B cell (primary cell): ENCODE data around the gene C2CD3. TPM values are rescaled to one million over a fixed set of nuclear protein-coding genes. Genes with fewer than 3 reads are reported as not detected.

ENCODE experiments used
- ATAC-seq: fragments of 200-7000 bp; cut with Tn5 transposase; one replicate; pipeline ENCODE4 v1.10.0; 2021; ENCODE audit warnings: low read depth, mild to moderate bottlenecking, moderate number of reproducible peaks, moderate library complexity
- CTCF ChIA-PET: fragments of 350-600 bp; sonication (Branson Sonifier 250); formaldehyde crosslinking; loops from one replicate; lab custom pipeline; 2021; ENCODE audit warnings: antibody characterized with exemption, inconsistent platforms; lab: Charles Lee
- POLR2A ChIA-PET: fragments of 350-600 bp; sonication (Branson Sonifier 250); formaldehyde crosslinking; loops from one replicate; lab custom pipeline; 2021; ENCODE audit warnings: antibody characterized with exemption; lab: Charles Lee
- DNase-seq: peaks from one replicate; pipeline ENCODE4 v3.0.0; 2013
- H2AFZ ChIP-seq: 2 replicates; pipeline ENCODE4 v1.6.1; 2012; ENCODE audit warnings: mild to moderate bottlenecking, low read depth, low read length; ENCODE audit not compliant: insufficient read depth, poor library complexity, severe bottlenecking
- H3K27ac ChIP-seq, 2 donors: 1 replicate in 1 of 2; 2 replicates in 1 of 2; pipeline ENCODE4 v1.5.1; 2012 to 2013; ENCODE audit warnings: low read length in 2 of 2, mild to moderate bottlenecking in 2 of 2, moderate library complexity in 1 of 2
- H3K27me3 ChIP-seq, 4 experiments: fragments of 200-600 bp in 1 of 4; sonication (generic) in 1 of 4; replicated peaks in 1 of 4; 1 replicate in 2 of 4; 2 replicates in 2 of 4; pipeline versions ENCODE4 v1.6.1 to v1.7.0; 2013 to 2016; ENCODE audit warnings: low read length in 3 of 4, mild to moderate bottlenecking in 2 of 4, mixed read lengths in 1 of 4, moderate library complexity in 1 of 4; ENCODE audit not compliant: insufficient read depth in 4 of 4, control insufficient read depth in 3 of 4; ENCODE audit errors: control extremely low read depth in 1 of 4
- H3K36me3 ChIP-seq, 2 experiments: replicated peaks in 1 of 2; 1 replicate in 1 of 2; 2 replicates in 1 of 2; pipeline versions ENCODE4 v1.6.1 to v1.7.1; 2013; ENCODE audit warnings: low read length in 1 of 2; ENCODE audit not compliant: insufficient read depth in 2 of 2, control insufficient read depth in 1 of 2; ENCODE audit errors: control extremely low read depth in 1 of 2, extremely low read depth in 1 of 2
- H3K4me1 ChIP-seq, 2 donors: fragments of 200-600 bp in 1 of 2; sonication (generic) in 1 of 2; 1 replicate in 1 of 2; 2 replicates in 1 of 2; pipeline versions ENCODE4 v1.5.1 to v1.6.1; 2013 to 2017; ENCODE audit warnings: low read length in 2 of 2; ENCODE audit not compliant: control insufficient read depth in 2 of 2, insufficient read depth in 2 of 2
- H3K4me2 ChIP-seq: replicated peaks from 2 replicates; pipeline ENCODE3; 2012; ENCODE audit warnings: mild to moderate bottlenecking, low read depth, low read length; ENCODE audit not compliant: poor library complexity, severe bottlenecking
- H3K4me3 ChIP-seq, 5 experiments: fragments of 200-600 bp in 1 of 5; sonication (generic) in 1 of 5; 1 replicate in 3 of 5; 2 replicates in 2 of 5; pipeline versions ENCODE4 v1.5.1 to v1.7.0; 2011 to 2016; ENCODE audit warnings: low read length in 4 of 5, mild to moderate bottlenecking in 4 of 5, low read depth in 2 of 5, control low read depth in 1 of 5, moderate library complexity in 1 of 5; ENCODE audit not compliant: insufficient read depth in 1 of 5; ENCODE audit errors: control extremely low read depth in 1 of 5, extremely low read depth in 1 of 5
- H3K79me2 ChIP-seq: fragments of 200-600 bp; sonication (generic); one replicate; pipeline ENCODE4 v1.6.0; 2016; ENCODE audit warnings: low read length; ENCODE audit not compliant: control insufficient read depth, insufficient read depth
- H3K9ac ChIP-seq: fragments of 200-600 bp; sonication (generic); 2 replicates; pipeline ENCODE4 v1.6.1; 2017; ENCODE audit warnings: mild to moderate bottlenecking, low read length, moderate library complexity
- H3K9me3 ChIP-seq, 3 donors: one replicate each; pipeline versions ENCODE4 v1.6.1 to v1.7.1; 2013; ENCODE audit warnings: low read length in 2 of 3; ENCODE audit not compliant: control insufficient read depth in 2 of 3, insufficient read depth in 1 of 3; ENCODE audit errors: control extremely low read depth in 1 of 3
- H4K20me1 ChIP-seq: 2 replicates; pipeline ENCODE4 v1.6.0; 2012; ENCODE audit warnings: mild to moderate bottlenecking, low read length; ENCODE audit not compliant: insufficient read depth, control insufficient read depth, poor library complexity, severe bottlenecking
- H3K27ac Mint-ChIP-seq: one replicate; pipeline ENCODE4 v1.8.0; 2021; ENCODE audit warnings: mixed read lengths
- H3K27me3 Mint-ChIP-seq: one replicate; pipeline ENCODE4 v1.8.0; 2021; ENCODE audit warnings: mixed read lengths
- H3K4me1 Mint-ChIP-seq: one replicate; pipeline ENCODE4 v1.8.0; 2021; ENCODE audit warnings: mixed read lengths
- H3K4me3 Mint-ChIP-seq: one replicate; pipeline ENCODE4 v1.8.0; 2021; ENCODE audit warnings: mixed read lengths
- H3K9me3 Mint-ChIP-seq: one replicate; pipeline ENCODE4 v1.8.0; 2022; ENCODE audit warnings: mixed read lengths; ENCODE audit not compliant: insufficient read depth
- EZH2 ChIP-seq: IDR thresholded peaks from 2 replicates; pipeline ENCODE4 v1.6.1; 2012; ENCODE audit warnings: borderline replicate concordance, low read depth, mild to moderate bottlenecking, moderate library complexity, low read length; ENCODE audit not compliant: insufficient read depth, poor library complexity, severe bottlenecking
- WGBS: methylation state at CpG from one replicate; pipeline ENCODE4 v1.1.5; 2013; ENCODE audit warnings: missing lambda C conversion rate; ENCODE audit not compliant: insufficient coverage; 5-methylcytosine and 5-hydroxymethylcytosine counted together
- intact Hi-C: fragments of 100-400 bp; cut with micrococcal nuclease; formaldehyde crosslinking; loops from one replicate; pipeline ENCODE4 v1.10.0; 2022
- polyA plus RNA-seq: library from polyadenylated mRNA; depleted of rRNA; stranded (reverse); fragments of >200 nt; gene quantifications from 2 replicates; pipeline ENCODE4 v1.2.3, GENCODE V29; 2012
- total RNA-seq, 2 donors: library from RNA; stranded (reverse); fragments of 120-200 nt in 1 of 2; gene quantifications; 1 replicate in 1 of 2; 2 replicates in 1 of 2; pipeline versions ENCODE4 v1.2.3 to v1.2.4, GENCODE V29; 2013 to 2022
- TF ChIP-seq, protein P1 (sequence below): fragments of 200-600 bp; IDR thresholded peaks from one replicate; pipeline ENCODE4 v1.8.0; 2022; ENCODE audit warnings: antibody characterized with exemption, mild to moderate bottlenecking

Gene C2CD3
- total and polyA plus RNA-seq, 2 donors (not counting 1 experiment from before 2014, with no cell fraction given): 19.8 to 69.0 TPM

DNA sequence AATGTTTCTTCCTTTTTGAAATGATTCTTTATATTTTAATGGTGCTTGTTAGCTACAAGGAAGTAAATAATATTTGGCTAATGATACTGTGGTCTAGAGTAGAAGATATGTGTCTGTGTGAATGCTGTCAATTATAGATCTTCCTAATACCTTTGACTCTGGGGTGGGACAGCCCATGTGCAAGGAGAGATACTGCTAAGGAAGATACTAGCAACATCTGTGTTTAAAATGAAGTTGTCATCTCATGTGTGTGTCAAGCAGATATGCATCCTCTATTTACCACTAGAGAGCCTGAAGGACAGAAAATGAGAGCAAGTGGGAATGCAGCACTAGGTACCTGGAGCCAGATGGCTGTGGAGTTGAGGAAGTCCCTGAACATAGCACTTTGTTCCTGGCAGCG, 34.4 kb upstream of the C2CD3 start:
- H3K9me3 Mint-ChIP-seq: no peaks in the 10 kb centered on the region
- Histone ChIP-seq H3K79me2 (no peaks in the 10 kb centered on the region), H3K4me2 (no peak overlapping the region), H3K4me3 (no peak overlapping the region), H3K9me3 (peaks cover 0 to 4% (median 0%) of the 10 kb centered on the region in 3 donors), H2AFZ (no peak overlapping the region), H3K27ac (no peak overlapping the region), H3K4me1 (no peaks in the 10 kb centered on the region), H3K36me3 (peaks cover 2 to 9% of the 10 kb centered on the region in 2 experiments), H3K27me3 (no peaks in the 10 kb centered on the region), H4K20me1 (no peaks in the 10 kb centered on the region), H3K9ac (no peak overlapping the region)
- WGBS: no CpG with 5 or more reads among the region's 1 CpG
- intact Hi-C loops: no loop called here
- no peak overlapping the region for H3K4me3 Mint-ChIP-seq
- no peak for ATAC-seq
- POLR2A ChIA-PET: no interaction called here
- CTCF ChIA-PET: no interaction called here
- no peaks in the 10 kb centered on the region for H3K4me1 Mint-ChIP-seq
- no peaks in the 10 kb centered on the region for H3K27me3 Mint-ChIP-seq
- no peak overlapping the region for H3K27ac Mint-ChIP-seq
- TF ChIP-seq, protein P1, sequence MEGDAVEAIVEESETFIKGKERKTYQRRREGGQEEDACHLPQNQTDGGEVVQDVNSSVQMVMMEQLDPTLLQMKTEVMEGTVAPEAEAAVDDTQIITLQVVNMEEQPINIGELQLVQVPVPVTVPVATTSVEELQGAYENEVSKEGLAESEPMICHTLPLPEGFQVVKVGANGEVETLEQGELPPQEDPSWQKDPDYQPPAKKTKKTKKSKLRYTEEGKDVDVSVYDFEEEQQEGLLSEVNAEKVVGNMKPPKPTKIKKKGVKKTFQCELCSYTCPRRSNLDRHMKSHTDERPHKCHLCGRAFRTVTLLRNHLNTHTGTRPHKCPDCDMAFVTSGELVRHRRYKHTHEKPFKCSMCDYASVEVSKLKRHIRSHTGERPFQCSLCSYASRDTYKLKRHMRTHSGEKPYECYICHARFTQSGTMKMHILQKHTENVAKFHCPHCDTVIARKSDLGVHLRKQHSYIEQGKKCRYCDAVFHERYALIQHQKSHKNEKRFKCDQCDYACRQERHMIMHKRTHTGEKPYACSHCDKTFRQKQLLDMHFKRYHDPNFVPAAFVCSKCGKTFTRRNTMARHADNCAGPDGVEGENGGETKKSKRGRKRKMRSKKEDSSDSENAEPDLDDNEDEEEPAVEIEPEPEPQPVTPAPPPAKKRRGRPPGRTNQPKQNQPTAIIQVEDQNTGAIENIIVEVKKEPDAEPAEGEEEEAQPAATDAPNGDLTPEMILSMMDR: no peak
- no peak for TF ChIP-seq EZH2
- no peak for DNase-seq

DNA sequence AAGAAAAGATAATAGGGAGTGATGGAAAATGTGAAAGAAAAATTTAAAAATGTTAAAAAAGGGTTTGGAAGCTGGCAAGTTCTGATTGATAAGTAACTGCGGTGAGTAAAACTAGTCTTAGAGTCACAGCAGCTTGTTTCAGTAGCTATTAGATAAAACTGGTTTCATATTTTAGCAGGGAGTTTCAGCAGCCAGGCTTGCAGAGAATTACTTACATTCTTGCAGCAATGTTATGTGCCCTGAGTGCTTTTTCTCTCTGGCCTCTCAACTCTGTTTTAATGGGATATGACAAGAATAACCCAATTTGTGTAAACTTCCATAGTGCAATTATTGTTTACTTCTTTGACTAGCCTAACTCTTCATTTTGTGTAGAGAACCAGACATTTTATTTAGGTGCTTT, 33.9 kb upstream of the C2CD3 start:
- Mint-ChIP-seq H3K27ac (no peak overlapping the region), H3K27me3 (no peaks in the 10 kb centered on the region), H3K4me1 (no peaks in the 10 kb centered on the region), H3K4me3 (no peak overlapping the region), H3K9me3 (no peaks in the 10 kb centered on the region)
- Histone ChIP-seq H3K27ac (no peak overlapping the region), H3K79me2 (no peaks in the 10 kb centered on the region), H3K4me1 (no peaks in the 10 kb centered on the region), H3K9me3 (peaks cover 0 to 4% (median 1%) of the 10 kb centered on the region in 3 donors), H4K20me1 (no peaks in the 10 kb centered on the region), H3K4me3 (no peak overlapping the region), H3K27me3 (no peaks in the 10 kb centered on the region), H3K4me2 (no peak overlapping the region), H3K36me3 (peaks cover 2 to 9% of the 10 kb centered on the region in 2 experiments), H2AFZ (no peak overlapping the region), H3K9ac (no peak overlapping the region)
- no peak for DNase-seq
- intact Hi-C loops: no loop called here
- ChIA-PET POLR2A (no interaction called here), CTCF (no interaction called here)
- WGBS: 100% methylated on average over 1 of the region's 1 CpG
- no peak for TF ChIP-seq EZH2
- TF ChIP-seq, protein P1: no peak
- ATAC-seq: no peak
